HL-60 (cell line): ENCODE data around the gene TMEM176B.

Experiments
- GABPA ChIP-seq: IDR thresholded peaks from 2 replicates; pipeline ENCODE4 v1.6.1; 2012; ENCODE audit warnings: low read depth
- SPI1 ChIP-seq: IDR thresholded peaks from 2 replicates; pipeline ENCODE4 v1.6.1; 2012; ENCODE audit warnings: low read depth, mild to moderate bottlenecking, borderline replicate concordance
- TF ChIP-seq, protein P1 (sequence below): IDR thresholded peaks from one replicate; pipeline ENCODE4 v1.5.1; 2011; ENCODE audit warnings: low read length, control low read depth, inconsistent platforms; ENCODE audit not compliant: insufficient read depth
- TF ChIP-seq, protein P2 (sequence below): IDR thresholded peaks from 2 replicates; pipeline ENCODE4 v1.6.1; 2012; ENCODE audit warnings: low read depth; ENCODE audit not compliant: insufficient replicate concordance

DNA sequence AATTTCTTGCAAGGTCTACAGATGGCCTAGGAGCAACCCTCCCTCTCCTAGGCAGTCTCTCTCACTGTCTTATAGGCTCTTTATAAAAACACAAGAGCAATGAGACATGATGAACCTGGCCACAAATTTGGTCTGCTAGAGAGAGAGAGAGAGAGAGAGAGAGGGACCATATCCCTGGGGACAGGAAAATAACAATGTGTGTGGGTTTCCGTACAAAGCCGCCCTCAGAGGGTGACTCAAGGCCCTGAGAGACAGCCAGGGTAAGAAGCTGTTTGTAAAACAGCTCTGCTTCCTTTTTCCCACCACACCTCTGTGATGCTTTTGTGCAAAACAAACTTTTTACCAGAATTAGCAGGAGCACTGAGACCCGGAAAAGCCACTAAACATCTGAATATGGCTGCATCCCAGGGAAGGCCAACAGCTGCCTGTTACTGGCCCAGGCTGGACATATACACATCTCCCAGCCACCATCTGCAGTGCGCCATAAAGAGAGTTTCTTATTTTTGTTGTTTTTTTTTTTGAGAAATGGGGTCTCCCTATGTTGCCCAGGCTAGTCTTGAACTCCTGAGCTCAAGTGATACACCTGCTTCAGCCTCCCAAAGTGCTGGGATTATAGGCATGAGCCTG is 44.6 kb downstream of the TMEM176B start:
- TF ChIP-seq GABPA (no peak), SPI1 (no peak)
- TF ChIP-seq, protein P1, sequence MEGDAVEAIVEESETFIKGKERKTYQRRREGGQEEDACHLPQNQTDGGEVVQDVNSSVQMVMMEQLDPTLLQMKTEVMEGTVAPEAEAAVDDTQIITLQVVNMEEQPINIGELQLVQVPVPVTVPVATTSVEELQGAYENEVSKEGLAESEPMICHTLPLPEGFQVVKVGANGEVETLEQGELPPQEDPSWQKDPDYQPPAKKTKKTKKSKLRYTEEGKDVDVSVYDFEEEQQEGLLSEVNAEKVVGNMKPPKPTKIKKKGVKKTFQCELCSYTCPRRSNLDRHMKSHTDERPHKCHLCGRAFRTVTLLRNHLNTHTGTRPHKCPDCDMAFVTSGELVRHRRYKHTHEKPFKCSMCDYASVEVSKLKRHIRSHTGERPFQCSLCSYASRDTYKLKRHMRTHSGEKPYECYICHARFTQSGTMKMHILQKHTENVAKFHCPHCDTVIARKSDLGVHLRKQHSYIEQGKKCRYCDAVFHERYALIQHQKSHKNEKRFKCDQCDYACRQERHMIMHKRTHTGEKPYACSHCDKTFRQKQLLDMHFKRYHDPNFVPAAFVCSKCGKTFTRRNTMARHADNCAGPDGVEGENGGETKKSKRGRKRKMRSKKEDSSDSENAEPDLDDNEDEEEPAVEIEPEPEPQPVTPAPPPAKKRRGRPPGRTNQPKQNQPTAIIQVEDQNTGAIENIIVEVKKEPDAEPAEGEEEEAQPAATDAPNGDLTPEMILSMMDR, result no peak
- TF ChIP-seq, protein P2, sequence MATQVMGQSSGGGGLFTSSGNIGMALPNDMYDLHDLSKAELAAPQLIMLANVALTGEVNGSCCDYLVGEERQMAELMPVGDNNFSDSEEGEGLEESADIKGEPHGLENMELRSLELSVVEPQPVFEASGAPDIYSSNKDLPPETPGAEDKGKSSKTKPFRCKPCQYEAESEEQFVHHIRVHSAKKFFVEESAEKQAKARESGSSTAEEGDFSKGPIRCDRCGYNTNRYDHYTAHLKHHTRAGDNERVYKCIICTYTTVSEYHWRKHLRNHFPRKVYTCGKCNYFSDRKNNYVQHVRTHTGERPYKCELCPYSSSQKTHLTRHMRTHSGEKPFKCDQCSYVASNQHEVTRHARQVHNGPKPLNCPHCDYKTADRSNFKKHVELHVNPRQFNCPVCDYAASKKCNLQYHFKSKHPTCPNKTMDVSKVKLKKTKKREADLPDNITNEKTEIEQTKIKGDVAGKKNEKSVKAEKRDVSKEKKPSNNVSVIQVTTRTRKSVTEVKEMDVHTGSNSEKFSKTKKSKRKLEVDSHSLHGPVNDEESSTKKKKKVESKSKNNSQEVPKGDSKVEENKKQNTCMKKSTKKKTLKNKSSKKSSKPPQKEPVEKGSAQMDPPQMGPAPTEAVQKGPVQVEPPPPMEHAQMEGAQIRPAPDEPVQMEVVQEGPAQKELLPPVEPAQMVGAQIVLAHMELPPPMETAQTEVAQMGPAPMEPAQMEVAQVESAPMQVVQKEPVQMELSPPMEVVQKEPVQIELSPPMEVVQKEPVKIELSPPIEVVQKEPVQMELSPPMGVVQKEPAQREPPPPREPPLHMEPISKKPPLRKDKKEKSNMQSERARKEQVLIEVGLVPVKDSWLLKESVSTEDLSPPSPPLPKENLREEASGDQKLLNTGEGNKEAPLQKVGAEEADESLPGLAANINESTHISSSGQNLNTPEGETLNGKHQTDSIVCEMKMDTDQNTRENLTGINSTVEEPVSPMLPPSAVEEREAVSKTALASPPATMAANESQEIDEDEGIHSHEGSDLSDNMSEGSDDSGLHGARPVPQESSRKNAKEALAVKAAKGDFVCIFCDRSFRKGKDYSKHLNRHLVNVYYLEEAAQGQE, result no peak
